ENCODE data around the gene TRIM47. TPM values are rescaled to one million over a fixed set of nuclear protein-coding genes. Genes with fewer than 3 reads are reported as not detected.
"Not testable (repeated sequence)": the region's sequence is repeated elsewhere in the genome, so short reads cannot be mapped to it uniquely, and the experiment has no call there.

Gene TRIM47
- total and polyA plus RNA-seq, 2 experiments from 2014 or later: 7.2 to 9.9 TPM

- no peak for TF ChIP-seq CREB1 (CRISPR knock-in tag; IDR thresholded peaks at IDR 0.05; ENCODE audit: low read depth)
- TF ChIP-seq STAT1 (IDR thresholded peaks at IDR 0.05; ENCODE audit: unreplicated experiment): no peak
- TF ChIP-seq POLR2AphosphoS5 (IDR thresholded peaks at IDR 0.05; ENCODE audit: low read depth): no peak
- TF ChIP-seq, protein P1, sequence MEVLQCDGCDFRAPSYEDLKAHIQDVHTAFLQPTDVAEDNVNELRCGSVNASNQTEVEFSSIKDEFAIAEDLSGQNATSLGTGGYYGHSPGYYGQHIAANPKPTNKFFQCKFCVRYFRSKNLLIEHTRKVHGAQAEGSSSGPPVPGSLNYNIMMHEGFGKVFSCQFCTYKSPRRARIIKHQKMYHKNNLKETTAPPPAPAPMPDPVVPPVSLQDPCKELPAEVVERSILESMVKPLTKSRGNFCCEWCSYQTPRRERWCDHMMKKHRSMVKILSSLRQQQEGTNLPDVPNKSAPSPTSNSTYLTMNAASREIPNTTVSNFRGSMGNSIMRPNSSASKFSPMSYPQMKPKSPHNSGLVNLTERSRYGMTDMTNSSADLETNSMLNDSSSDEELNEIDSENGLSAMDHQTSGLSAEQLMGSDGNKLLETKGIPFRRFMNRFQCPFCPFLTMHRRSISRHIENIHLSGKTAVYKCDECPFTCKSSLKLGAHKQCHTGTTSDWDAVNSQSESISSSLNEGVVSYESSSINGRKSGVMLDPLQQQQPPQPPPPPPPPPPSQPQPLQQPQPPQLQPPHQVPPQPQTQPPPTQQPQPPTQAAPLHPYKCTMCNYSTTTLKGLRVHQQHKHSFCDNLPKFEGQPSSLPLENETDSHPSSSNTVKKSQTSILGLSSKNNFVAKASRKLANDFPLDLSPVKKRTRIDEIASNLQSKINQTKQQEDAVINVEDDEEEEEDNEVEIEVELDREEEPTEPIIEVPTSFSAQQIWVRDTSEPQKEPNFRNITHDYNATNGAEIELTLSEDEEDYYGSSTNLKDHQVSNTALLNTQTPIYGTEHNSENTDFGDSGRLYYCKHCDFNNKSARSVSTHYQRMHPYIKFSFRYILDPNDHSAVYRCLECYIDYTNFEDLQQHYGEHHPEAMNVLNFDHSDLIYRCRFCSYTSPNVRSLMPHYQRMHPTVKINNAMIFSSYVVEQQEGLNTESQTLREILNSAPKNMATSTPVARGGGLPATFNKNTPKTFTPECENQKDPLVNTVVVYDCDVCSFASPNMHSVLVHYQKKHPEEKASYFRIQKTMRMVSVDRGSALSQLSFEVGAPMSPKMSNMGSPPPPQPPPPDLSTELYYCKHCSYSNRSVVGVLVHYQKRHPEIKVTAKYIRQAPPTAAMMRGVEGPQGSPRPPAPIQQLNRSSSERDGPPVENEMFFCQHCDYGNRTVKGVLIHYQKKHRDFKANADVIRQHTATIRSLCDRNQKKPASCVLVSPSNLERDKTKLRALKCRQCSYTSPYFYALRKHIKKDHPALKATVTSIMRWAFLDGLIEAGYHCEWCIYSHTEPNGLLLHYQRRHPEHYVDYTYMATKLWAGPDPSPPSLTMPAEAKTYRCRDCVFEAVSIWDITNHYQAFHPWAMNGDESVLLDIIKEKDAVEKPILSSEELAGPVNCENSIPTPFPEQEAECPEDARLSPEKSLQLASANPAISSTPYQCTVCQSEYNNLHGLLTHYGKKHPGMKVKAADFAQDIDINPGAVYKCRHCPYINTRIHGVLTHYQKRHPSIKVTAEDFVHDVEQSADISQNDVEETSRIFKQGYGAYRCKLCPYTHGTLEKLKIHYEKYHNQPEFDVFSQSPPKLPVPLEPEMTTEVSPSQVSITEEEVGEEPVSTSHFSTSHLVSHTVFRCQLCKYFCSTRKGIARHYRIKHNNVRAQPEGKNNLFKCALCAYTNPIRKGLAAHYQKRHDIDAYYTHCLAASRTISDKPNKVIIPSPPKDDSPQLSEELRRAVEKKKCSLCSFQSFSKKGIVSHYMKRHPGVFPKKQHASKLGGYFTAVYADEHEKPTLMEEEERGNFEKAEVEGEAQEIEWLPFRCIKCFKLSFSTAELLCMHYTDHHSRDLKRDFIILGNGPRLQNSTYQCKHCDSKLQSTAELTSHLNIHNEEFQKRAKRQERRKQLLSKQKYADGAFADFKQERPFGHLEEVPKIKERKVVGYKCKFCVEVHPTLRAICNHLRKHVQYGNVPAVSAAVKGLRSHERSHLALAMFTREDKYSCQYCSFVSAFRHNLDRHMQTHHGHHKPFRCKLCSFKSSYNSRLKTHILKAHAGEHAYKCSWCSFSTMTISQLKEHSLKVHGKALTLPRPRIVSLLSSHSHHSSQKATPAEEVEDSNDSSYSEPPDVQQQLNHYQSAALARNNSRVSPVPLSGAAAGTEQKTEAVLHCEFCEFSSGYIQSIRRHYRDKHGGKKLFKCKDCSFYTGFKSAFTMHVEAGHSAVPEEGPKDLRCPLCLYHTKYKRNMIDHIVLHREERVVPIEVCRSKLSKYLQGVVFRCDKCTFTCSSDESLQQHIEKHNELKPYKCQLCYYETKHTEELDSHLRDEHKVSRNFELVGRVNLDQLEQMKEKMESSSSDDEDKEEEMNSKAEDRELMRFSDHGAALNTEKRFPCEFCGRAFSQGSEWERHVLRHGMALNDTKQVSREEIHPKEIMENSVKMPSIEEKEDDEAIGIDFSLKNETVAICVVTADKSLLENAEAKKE (CRISPR knock-in tag; IDR thresholded peaks at IDR 0.05): no peak
- no peak for TF ChIP-seq EZH2phosphoT487 (IDR thresholded peaks at IDR 0.05; ENCODE audit: unreplicated experiment)
- no peak for TF ChIP-seq ZNF114 (CRISPR knock-in tag; IDR thresholded peaks at IDR 0.05)
These were observed 5.7 kb downstream of the TRIM47 start (continued) for GRCh38 chr17:75872434-75873351.

DNA sequence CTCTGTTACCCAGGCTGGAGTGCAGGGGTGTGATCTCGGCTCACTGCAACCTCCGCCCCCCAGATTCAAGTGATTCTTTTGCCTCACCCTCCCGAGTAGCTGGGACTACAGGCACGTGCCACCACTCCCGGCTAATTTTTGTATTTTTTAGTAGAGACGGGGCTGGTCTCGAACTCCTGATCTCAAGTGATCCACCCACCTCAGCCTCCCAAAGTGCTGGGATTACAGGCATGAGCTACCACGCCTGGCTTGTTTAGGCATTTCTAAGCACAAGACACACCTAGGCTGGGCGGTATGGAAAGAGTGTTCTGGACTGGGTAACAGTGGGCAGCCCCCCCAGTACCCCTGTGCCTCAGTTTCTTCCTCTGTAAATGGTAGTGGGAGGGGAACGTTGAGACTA is 8.2 kb downstream of the TRIM47 start:
- ATAC-seq; H3K27me3 ChIP-seq (ENCODE audit: insufficient read depth); H3K27ac ChIP-seq (ENCODE audit: low read depth); H3K9me3 Mint-ChIP-seq; H3K36me3 ChIP-seq (ENCODE audit: insufficient read depth); DNase-seq (ENCODE audit: low spot score); H3K9me2 ChIP-seq (ENCODE audit: insufficient read depth); H3F3A ChIP-seq (replicated peaks; ENCODE audit: low read depth); H3K36me3 Mint-ChIP-seq (ENCODE audit: low read depth); H3K4me3 ChIP-seq; H3K4me3 Mint-ChIP-seq; H2AFZ ChIP-seq; H3K79me2 ChIP-seq (replicated peaks; ENCODE audit: insufficient read depth); H4K20me1 ChIP-seq (replicated peaks; ENCODE audit: insufficient read depth); H3K4me2 ChIP-seq; H3K4me1 ChIP-seq (ENCODE audit: insufficient read depth): not testable (repeated sequence)
- H3K4me1 Mint-ChIP-seq: peaks cover 13% of the 10 kb centered on the region
- H3K27ac Mint-ChIP-seq: 0 out of 2 replicates have a peak overlapping the region, but pooled peaks have one; percentile 10
- peaks cover 16% of the 10 kb centered on the region for H3K27me3 Mint-ChIP-seq (ENCODE audit: insufficient read depth, low read depth, poor library complexity)

All from GM23338 (cell line).